GM21717 (cell line): ENCODE results near the gene MAT1A.
"Not testable (repeated sequence)": the region's sequence is repeated elsewhere in the genome, so short reads cannot be mapped to it uniquely, and the experiment has no call there.

Experiments
- ATAC-seq: cut with Tn5 transposase; IDR thresholded peaks from one replicate; pipeline ENCODE4 v1.9.1; 2021; ENCODE audit warnings: mild to moderate bottlenecking, moderate library complexity; ENCODE audit not compliant: unreplicated experiment

MAT1A gene

GRCh38 chr10:80265740-80266512 lies 23.5 kb downstream of the MAT1A start:
- no peak for ATAC-seq

GRCh38 chr10:80264081-80265056 lies 25.1 kb downstream of the MAT1A start:
- no peak for ATAC-seq

GRCh38 chr10:80261316-80262030 lies 28.0 kb downstream of the MAT1A start:
- no peak for ATAC-seq

GRCh38 chr10:80260295-80261243 lies 28.9 kb downstream of the MAT1A start:
- ATAC-seq = no peak

GRCh38 chr10:80259405-80259871 lies 30.0 kb downstream of the MAT1A start:
- no peak for ATAC-seq

- not testable (repeated sequence) for ATAC-seq
Measured at GRCh38 chr10:80256798-80257197, 32.7 kb downstream of the MAT1A start.

- not testable (repeated sequence) for ATAC-seq
Measured at GRCh38 chr10:80254726-80255125, 34.7 kb downstream of the MAT1A start.

- peak; percentile 5 for ATAC-seq
Measured at GRCh38 chr10:80253963-80254271, 35.5 kb downstream of the MAT1A start.

- ATAC-seq = peak; percentile 73
Measured at GRCh38 chr10:80253266-80253962, 36.0 kb downstream of the MAT1A start.

GRCh38 chr10:80252296-80252887 lies 37.1 kb downstream of the MAT1A start:
- ATAC-seq = no peak

GRCh38 chr10:80251703-80252280 lies 37.7 kb downstream of the MAT1A start:
- not testable (repeated sequence) for ATAC-seq

- not testable (repeated sequence) for ATAC-seq
Measured at GRCh38 chr10:80250399-80250798, 39.1 kb downstream of the MAT1A start.

- not testable (repeated sequence) for ATAC-seq
Measured at GRCh38 chr10:80249906-80250305, 39.6 kb downstream of the MAT1A start.

- not testable (repeated sequence) for ATAC-seq
Measured at GRCh38 chr10:80247611-80248010, 41.8 kb downstream of the MAT1A start.

GRCh38 chr10:80244371-80244770 lies 45.1 kb downstream of the MAT1A start:
- ATAC-seq = not testable (repeated sequence)

- not testable (repeated sequence) for ATAC-seq
Measured at GRCh38 chr10:80242341-80242740, 47.1 kb downstream of the MAT1A start.

- ATAC-seq = not testable (repeated sequence)
Measured at GRCh38 chr10:80236457-80236856, 53.0 kb downstream of the MAT1A start.
